Stimulated activated CD8-positive, alpha-beta memory T cell treated with anti-CD3 and anti-CD28 coated beads, Interleukin-7, amount 100 ng/mL, for 4 hours (primary cell): ENCODE data around the gene TSKU.
A peak's percentile ranks its signal among the peaks of the same experiment; 100 is the strongest.
"Not testable (repeated sequence)": the region's sequence is repeated elsewhere in the genome, so short reads cannot be mapped to it uniquely, and the experiment has no call there.

Experiments
- DNase-seq, 2 donors: peaks; one replicate each; pipeline ENCODE4 v3.0.0-alpha.2; 2020; ENCODE audit warnings: low read depth in 2 of 2

Gene TSKU

GRCh38 chr11:76801736-76802135, 18.6 kb downstream of the TSKU start:
- DNase-seq: no peak

GRCh38 chr11:76802151-76802550, 19.0 kb downstream of the TSKU start:
- DNase-seq: no peak

GRCh38 chr11:76802621-76803020, 19.5 kb downstream of the TSKU start:
- no peak for DNase-seq

GRCh38 chr11:76803023-76803422, 19.9 kb downstream of the TSKU start:
- no peak for DNase-seq

GRCh38 chr11:76803811-76804600, 20.9 kb downstream of the TSKU start:
- DNase-seq: peak; percentile 45 to 55

GRCh38 chr11:76805206-76805913, 22.2 kb downstream of the TSKU start:
- no peak for DNase-seq

- DNase-seq: no peak
Observed at GRCh38 chr11:76806131-76806530, 23.0 kb downstream of the TSKU start.

GRCh38 chr11:76806608-76807205, 23.6 kb downstream of the TSKU start:
- DNase-seq: no peak

- peak in 1 of 2 donors; percentile 45 for DNase-seq
Observed at GRCh38 chr11:76807206-76807875, 24.2 kb downstream of the TSKU start.

GRCh38 chr11:76808171-76808570, 25.0 kb downstream of the TSKU start:
- no peak for DNase-seq

- DNase-seq: no peak
Observed at GRCh38 chr11:76808996-76809395, 25.8 kb downstream of the TSKU start.

GRCh38 chr11:76810151-76810853, 27.1 kb downstream of the TSKU start:
- DNase-seq: no peak

- no peak for DNase-seq
Observed at GRCh38 chr11:76811259-76811658, 28.1 kb downstream of the TSKU start.

GRCh38 chr11:76814414-76814813, 31.3 kb downstream of the TSKU start:
- no peak for DNase-seq

GRCh38 chr11:76815678-76816077, 32.5 kb downstream of the TSKU start:
- not testable (repeated sequence) for DNase-seq

GRCh38 chr11:76820184-76820566, 37.0 kb downstream of the TSKU start:
- DNase-seq: no peak

GRCh38 chr11:76821396-76821795, 38.2 kb downstream of the TSKU start:
- DNase-seq: not testable (repeated sequence)

- DNase-seq: no peak
Observed at GRCh38 chr11:76822406-76822805, 39.2 kb downstream of the TSKU start.

- no peak for DNase-seq
Observed at GRCh38 chr11:76823481-76824028, 40.4 kb downstream of the TSKU start.

GRCh38 chr11:76824083-76824939, 41.2 kb downstream of the TSKU start:
- DNase-seq: no peak
